Mononuclear cell (primary cell): ENCODE measurements around the gene IER5. TPM values are rescaled to one million over a fixed set of nuclear protein-coding genes. Genes with fewer than 3 reads are reported as not detected.

Experiments used
- H3K27me3 ChIP-seq: 2 replicates; pipeline ENCODE4 v1.6.0; 2011; ENCODE audit warnings: low read length, control low read depth; ENCODE audit not compliant: insufficient read depth
- H3K4me1 ChIP-seq: 2 replicates; pipeline ENCODE4 v1.5.1; 2011; ENCODE audit warnings: mild to moderate bottlenecking, low read length, control low read depth; ENCODE audit not compliant: insufficient read depth
- H3K4me3 ChIP-seq: 2 replicates; pipeline ENCODE4 v1.5.1; 2011; ENCODE audit warnings: mild to moderate bottlenecking, low read length, moderate library complexity
- H3K9me3 ChIP-seq: 2 replicates; pipeline ENCODE4 v1.5.1; 2011; ENCODE audit warnings: low read depth, mild to moderate bottlenecking, control low read depth, low read length
- total RNA-seq: library from RNA; depleted of rRNA; stranded (reverse); fragments of >200 nt; gene quantifications from one replicate; pipeline ENCODE4 v1.2.3, GENCODE V29; 2012

The IER5 gene
- total RNA-seq, 1 donor: 170 TPM

DNA sequence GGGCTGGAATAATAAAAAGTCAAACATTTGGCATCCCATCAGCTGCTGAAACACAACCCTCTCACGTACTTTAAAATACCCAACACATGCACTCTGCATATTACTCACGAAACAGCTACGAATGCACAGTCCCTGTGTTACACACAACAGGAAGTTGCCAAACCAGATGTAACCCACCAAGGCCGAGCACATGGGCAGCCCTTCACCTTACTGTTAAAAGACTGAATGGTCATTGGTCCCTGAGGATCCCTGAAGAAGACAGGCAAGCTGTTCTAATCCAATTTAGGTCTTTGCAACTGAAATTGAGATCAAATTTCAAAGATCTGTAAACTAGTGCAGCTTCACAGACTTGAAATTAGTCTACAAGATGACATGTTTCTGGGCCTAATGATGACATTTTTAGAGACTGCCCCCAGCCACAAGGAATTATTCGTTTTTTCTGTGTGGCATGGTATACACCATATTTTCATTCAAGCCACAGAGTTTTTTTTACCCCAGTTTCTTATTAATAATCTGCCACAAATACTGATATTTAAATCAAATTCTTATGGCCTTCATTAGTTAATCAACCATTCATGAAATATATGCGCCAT lies 25.6 kb upstream of the IER5 start:
- no peaks in the 10 kb centered on the region for H3K27me3 ChIP-seq
- H3K4me1 ChIP-seq: peaks cover 47% of the 10 kb centered on the region
- H3K4me3 ChIP-seq: no peak overlapping the region
- H3K9me3 ChIP-seq: no peaks in the 10 kb centered on the region

DNA sequence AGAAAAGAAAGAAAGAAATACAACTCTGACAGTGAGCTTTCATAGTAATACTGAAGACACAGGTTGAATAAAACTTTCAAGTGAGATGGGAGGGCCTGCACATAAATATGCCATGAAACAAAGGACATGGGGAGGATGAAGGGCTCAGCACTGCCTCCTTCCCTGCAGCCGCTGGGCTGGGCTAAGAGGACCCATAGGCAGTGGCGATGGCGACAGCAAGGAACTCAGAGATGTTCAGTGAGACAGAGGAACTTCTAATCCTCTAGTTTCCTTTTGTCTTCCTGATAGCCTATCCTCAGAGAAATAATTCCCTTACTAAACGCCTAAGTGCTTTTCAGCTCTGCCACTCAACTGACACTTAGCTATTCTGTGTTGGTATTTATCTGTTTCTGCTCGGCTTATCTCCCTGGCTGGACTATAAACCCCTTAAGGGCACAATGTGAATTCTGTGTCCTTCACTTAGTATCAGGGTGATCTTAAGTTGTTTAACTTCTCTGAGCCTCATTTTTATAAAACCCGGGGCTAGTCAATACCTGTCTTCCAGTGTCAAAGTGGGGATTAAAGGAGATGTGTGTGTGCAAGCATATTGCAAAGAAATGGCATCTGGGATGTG lies 24.4 kb upstream of the IER5 start:
- Histone ChIP-seq H3K4me3 (no peak overlapping the region), H3K9me3 (no peaks in the 10 kb centered on the region), H3K27me3 (no peaks in the 10 kb centered on the region), H3K4me1 (peaks cover 47% of the 10 kb centered on the region)

DNA sequence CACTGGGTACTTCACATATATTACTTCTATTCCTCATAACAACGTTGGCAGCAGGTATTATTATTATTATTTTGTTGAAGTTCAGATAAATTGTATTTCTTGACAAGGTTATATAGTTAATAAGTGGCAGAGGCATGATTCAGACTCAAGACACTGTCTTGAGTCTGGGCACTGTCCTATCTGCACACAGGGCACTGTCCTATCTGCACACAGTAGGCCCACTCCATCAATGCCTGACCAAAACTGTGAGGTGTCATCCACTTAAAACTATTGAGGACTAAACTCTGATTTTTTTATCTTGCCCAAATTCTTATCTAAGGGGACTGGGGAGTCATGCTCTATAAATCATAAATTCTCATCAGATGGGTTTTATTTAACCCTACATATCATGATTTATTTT lies 23.8 kb upstream of the IER5 start:
- no peaks in the 10 kb centered on the region for H3K9me3 ChIP-seq
- H3K4me3 ChIP-seq: no peak overlapping the region
- peaks cover 47% of the 10 kb centered on the region for H3K4me1 ChIP-seq
- no peaks in the 10 kb centered on the region for H3K27me3 ChIP-seq

DNA sequence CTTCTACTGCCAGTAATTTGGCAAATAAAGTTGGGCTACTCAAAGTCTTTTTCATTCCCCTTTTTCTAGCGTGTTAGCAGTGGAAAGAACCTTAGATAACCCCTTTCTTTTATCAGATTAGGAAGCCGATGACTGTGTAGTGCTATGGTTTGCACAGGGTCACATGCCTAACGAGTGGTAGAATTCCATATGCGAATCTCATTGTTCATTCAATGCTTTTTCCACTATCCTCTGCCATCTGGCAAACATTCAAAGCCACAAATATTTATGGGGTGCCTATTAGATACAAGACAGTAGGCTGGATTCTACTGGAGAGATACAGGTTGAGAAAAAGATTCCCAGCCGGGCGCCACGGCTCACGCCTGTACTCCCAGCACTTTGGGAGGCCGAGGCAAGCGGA lies 14.9 kb upstream of the IER5 start:
- no peak overlapping the region for H3K4me3 ChIP-seq
- H3K27me3 ChIP-seq: peaks cover 4% of the 10 kb centered on the region
- H3K9me3 ChIP-seq: no peaks in the 10 kb centered on the region
- no peaks in the 10 kb centered on the region for H3K4me1 ChIP-seq

DNA sequence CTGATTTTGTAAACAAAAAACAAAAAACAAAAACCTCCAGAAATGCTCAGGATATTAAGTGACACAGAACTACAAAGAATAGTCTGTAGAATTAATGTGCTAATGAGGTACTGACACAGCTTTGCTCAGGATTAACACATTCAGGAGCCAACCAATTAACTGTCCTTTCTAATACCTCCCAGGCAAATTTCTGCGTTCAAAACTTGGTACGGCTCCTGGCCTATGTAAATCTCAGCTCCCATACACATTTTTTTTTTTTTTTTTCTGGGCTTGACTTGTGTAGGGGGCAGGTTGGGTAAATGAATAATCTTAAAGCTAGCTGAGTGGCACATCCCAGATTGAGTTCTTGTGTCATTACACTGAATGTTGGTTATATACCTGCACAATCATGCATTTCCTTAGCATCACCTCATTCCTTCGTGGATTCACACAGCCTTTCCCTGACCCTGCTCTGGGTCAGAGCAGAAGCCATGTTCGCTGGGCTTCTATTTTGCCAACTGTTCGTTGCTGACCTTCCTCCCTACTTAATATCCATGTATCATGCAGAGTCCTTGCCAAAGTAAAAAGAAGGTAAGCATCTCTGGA lies 12.6 kb upstream of the IER5 start:
- Histone ChIP-seq H3K27me3 (peaks cover 4% of the 10 kb centered on the region), H3K9me3 (no peaks in the 10 kb centered on the region), H3K4me3 (no peak overlapping the region), H3K4me1 (peaks cover 5% of the 10 kb centered on the region)

DNA sequence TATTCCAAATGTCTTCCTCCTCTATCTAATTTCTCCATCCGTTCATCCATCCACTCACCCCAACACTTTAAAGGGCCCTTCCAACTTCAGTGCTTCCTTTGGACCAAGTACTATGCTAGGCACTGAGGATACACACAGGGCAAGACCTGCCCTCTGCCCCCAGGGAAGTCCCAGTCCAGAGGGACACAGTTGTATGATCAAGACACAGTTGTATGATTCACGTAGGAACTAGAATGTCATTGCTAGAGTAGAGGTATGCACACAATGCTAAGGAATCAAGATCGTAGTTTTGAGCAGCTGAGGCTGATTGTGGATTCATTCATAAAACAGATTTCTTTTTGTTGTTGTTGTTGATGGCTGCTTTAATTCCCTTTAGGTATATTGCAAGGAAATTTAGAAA lies 11.6 kb upstream of the IER5 start:
- H3K9me3 ChIP-seq: no peaks in the 10 kb centered on the region
- peaks cover 5% of the 10 kb centered on the region for H3K4me1 ChIP-seq
- H3K27me3 ChIP-seq: peaks cover 4% of the 10 kb centered on the region
- H3K4me3 ChIP-seq: no peak overlapping the region

DNA sequence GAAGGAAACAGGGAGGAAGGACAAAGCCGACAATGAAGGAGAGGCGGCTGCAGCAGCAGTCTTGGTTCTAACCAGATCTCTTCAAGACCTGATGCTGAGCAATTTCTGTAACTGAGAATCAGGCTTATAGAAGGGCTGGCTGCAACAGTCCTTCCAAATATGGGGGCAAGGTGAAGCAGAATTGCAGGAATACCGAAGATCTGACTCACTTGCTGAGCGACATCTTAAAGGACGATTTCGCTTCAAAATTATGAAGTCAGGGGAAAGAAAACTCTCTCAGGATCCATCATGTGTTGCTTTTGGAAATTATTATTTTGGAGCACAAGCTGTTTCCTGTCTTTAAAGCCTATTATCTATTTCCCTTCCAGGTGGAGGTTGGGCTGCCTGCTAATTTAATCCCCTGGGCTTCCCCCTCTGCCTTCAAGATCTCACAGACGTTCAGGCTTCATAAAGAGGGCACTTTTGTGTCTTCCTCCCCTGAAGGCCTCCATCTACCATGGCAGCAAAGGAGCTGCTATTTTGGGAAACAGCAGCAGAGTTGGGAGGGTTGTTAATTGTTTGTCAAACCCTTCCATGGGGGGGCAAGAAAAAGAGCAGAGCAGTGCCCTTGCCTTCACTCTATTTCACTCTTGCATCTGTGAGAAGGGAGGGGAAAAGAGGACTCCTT lies 10.8 kb upstream of the IER5 start:
- Histone ChIP-seq H3K9me3 (no peaks in the 10 kb centered on the region), H3K4me3 (no peak overlapping the region), H3K4me1 (peaks cover 5% of the 10 kb centered on the region), H3K27me3 (peaks cover 4% of the 10 kb centered on the region)

DNA sequence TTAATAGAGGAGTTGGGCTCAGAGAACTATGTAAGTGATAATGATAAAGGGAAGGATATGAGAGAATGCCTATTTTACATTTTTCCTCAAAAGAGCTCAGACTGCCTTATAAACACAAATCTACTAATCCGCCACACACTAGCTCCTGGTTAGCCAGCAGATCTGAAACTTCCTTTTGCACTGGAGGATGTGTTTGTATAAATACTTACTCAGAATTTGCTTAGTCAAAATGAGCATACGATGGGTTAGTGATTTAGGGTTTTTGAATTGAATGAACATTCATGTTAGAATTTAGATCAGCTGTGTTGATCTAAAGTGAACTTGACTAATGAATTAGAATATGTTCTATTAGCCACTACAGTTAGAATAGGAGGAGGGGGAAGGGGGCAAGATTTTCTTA lies 9.1 kb upstream of the IER5 start:
- peaks cover 9% of the 10 kb centered on the region for H3K4me1 ChIP-seq
- no peaks in the 10 kb centered on the region for H3K9me3 ChIP-seq
- H3K4me3 ChIP-seq: no peak overlapping the region
- peaks cover 4% of the 10 kb centered on the region for H3K27me3 ChIP-seq

DNA sequence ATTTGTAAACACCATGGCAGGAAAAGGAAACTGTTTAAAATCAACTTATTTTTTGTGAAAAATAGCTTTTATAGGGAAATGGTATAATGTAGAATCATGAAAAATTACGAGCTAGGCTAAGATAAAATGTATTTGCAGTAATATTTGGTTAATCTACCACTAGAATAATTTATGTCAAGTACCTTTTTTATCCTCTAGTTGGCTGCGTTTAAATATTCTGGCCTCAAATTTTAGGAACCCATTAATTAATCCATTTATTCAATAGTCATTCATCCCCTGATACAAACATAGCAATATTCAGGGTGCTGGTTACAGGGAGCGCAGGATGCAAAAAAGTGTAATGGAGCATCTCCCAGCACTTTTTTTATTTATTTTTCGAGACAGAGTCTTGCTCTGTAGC lies 8.6 kb upstream of the IER5 start:
- no peak overlapping the region for H3K4me3 ChIP-seq

DNA sequence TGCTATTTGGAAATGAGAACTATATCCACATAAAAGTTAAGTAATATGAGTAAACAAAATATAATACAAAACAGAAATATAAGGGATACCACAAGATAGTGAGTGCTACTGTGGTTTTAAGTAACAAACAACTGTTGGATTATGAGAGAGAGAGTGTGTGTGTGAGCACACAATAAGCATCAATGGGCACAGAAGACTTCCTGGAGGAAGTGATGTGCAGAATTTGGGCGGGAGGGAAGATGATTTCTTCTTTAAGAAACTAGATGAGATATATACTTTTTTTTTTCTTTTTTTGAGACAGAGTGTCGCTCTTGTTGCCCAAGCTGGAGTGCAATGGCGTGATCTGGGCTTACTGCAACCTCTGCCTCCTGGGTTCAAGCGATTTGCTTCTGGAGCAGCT lies 7.9 kb upstream of the IER5 start:
- H3K4me3 ChIP-seq: no peak overlapping the region
- peaks cover 4% of the 10 kb centered on the region for H3K27me3 ChIP-seq
- H3K4me1 ChIP-seq: peaks cover 11% of the 10 kb centered on the region
- H3K9me3 ChIP-seq: no peaks in the 10 kb centered on the region

More for the DNA sequence above, 8.6 kb upstream of the IER5 start:
- Histone ChIP-seq H3K27me3 (peaks cover 4% of the 10 kb centered on the region), H3K9me3 (no peaks in the 10 kb centered on the region), H3K4me1 (peaks cover 11% of the 10 kb centered on the region)

DNA sequence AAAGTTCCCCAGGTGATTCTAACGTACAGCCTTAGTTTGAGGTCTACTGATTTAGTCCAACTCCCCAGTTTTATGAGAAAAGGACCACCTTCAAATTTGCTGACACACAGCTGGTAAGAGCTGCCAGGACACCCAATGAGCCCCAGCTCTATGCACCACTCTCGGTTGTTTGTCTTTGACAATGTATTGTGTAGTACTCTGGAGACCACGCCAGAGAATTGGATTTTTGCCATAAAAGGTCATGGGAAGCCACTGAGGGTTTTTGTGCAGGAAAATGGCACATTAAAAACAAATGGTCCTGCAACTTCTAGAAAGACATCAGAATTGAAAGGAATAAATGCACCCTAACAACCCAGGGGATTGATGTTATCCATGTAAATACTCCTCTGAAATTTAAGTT lies 7.1 kb upstream of the IER5 start:
- Histone ChIP-seq H3K4me3 (no peak overlapping the region), H3K27me3 (peaks cover 3% of the 10 kb centered on the region), H3K9me3 (no peaks in the 10 kb centered on the region), H3K4me1 (peaks cover 16% of the 10 kb centered on the region)

DNA sequence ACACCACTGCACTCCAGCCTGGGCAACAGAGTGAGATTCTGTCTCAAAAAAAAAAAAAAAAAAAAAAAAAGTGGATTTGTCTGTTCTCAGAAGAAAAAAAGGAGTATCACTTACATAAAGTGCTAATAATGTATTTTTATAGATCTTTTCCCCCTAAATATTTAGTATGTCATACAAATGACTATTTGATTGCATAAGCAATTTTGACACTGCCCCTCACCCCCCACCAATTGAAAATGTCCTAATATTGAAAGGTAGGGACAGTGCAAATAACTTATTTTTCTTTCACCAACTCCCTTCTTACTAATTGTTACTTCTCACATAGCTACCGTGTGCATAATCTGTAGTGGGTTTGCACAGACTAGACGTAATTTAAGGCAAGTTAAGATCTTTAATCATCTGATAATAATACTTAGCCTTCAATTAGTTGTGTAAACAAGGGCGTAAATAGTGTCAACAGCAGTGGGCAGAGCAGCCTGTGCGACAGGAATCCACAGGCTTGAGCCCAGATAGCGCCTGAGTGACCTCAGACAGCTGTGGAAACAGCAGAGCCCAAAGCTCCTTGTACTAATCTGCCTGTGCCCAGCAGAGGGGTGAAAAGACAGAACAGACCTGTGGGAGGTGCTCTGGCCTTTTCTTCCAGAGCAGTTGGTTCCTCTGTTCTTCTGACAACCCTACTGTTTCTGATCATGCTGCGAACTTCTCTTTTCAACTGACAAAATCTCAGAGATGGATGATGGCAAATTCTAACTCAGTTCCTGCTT lies 4.5 kb upstream of the IER5 start:
- no peak overlapping the region for H3K4me3 ChIP-seq
- no peaks in the 10 kb centered on the region for H3K9me3 ChIP-seq
- H3K27me3 ChIP-seq: no peaks in the 10 kb centered on the region
- peaks cover 35% of the 10 kb centered on the region for H3K4me1 ChIP-seq

DNA sequence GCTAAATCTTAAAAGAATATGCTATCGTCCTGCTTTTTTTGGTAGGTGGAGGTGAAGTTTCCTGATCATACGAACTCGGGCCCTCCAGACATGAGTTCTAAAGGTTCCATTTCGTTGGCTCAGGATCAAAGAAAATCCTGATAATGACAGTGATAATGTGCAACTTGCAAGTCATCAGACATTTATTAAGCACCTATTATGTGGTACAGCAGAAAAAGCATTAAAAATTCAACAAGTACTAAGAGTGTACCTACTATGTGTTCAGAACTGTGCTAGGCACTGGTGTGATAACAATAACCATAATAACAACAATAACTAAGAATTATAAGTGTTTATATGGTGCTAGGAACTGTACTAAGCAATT lies 3.9 kb upstream of the IER5 start:
- Histone ChIP-seq H3K27me3 (no peaks in the 10 kb centered on the region), H3K4me3 (no peak overlapping the region), H3K9me3 (no peaks in the 10 kb centered on the region), H3K4me1 (peaks cover 35% of the 10 kb centered on the region)

DNA sequence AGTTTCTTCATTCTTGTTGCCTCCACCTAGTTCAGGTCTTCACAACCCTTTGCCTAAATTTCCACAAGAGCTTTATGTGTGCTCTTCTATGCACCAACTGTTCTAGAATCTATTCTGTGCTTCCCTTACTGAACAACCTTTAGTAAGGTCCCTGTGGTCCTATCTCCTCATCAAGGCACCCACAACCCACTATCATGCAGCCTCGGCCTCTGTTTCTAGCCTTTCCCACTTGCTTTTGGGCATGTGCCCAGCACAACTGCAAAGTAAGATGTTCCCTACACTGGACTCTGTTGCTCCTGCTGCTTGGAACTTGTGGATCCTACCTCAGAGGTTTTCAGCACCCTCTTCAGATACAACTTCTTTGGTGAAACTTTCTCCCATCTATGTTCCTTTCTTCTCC lies 2.4 kb upstream of the IER5 start:
- Histone ChIP-seq H3K4me3 (no peak overlapping the region), H3K27me3 (no peaks in the 10 kb centered on the region), H3K9me3 (no peaks in the 10 kb centered on the region), H3K4me1 (peaks cover 37% of the 10 kb centered on the region)

DNA sequence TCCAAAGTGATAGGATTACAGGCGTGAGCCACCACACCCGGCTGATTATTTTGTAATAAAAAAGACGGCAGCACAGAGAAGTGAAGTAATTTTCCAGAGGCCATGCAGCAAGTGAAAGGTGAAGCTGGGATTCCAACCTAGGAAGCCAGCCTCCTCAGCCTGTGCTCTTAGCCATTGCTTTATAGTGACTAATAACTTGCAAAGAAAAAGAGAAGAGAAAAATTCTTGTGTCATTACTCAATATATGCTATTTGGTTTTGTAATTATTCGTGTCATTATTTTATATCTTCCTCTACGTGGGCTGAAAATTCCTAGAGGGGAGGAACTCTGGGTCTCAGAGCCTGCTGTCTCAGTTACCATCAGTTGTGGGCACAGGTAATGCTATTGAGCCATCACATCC lies 1.6 kb upstream of the IER5 start:
- H3K27me3 ChIP-seq: no peaks in the 10 kb centered on the region
- no peak overlapping the region for H3K4me3 ChIP-seq
- H3K9me3 ChIP-seq: no peaks in the 10 kb centered on the region
- peaks cover 45% of the 10 kb centered on the region for H3K4me1 ChIP-seq
